Raji (cell line): ENCODE measurements around the gene ATP6V0A1.

Source experiments
- POLR2A ChIP-seq: IDR thresholded peaks from 2 replicates; pipeline ENCODE4 v1.6.1; 2011; ENCODE audit warnings: low read depth, low read length, control low read depth; ENCODE audit not compliant: insufficient read depth

The ATP6V0A1 gene

DNA sequence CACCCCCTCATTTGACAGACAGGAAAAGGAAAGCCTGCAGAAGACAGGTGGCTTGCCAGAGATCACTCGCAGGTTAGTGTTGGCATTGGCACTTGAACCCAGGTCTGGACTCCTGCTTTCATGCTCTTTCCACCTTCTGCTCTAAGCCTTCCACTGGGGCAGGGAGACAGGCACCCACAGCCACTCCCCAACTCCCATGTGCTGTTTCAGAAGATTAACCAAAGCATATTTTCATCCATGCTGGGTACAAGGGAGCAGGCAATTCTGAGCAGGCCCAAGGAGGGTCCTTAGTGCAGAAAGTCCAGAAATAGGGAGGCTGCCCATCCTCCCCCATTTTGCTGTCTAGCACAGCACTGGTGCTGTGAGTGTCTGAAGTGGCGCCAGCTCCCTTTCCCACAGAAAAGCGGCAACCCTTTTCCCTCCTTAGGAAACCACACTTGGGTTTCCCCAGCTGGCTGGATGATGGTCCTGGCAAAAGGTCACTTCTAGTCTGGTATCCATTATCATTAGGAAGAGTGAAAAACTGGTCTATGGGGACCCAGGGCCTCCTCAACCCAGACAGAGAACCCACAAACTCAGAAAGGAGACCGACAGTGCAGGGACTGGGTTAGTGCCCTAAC, 33.6 kb upstream of the ATP6V0A1 start:
- TF ChIP-seq POLR2A = no peak

DNA sequence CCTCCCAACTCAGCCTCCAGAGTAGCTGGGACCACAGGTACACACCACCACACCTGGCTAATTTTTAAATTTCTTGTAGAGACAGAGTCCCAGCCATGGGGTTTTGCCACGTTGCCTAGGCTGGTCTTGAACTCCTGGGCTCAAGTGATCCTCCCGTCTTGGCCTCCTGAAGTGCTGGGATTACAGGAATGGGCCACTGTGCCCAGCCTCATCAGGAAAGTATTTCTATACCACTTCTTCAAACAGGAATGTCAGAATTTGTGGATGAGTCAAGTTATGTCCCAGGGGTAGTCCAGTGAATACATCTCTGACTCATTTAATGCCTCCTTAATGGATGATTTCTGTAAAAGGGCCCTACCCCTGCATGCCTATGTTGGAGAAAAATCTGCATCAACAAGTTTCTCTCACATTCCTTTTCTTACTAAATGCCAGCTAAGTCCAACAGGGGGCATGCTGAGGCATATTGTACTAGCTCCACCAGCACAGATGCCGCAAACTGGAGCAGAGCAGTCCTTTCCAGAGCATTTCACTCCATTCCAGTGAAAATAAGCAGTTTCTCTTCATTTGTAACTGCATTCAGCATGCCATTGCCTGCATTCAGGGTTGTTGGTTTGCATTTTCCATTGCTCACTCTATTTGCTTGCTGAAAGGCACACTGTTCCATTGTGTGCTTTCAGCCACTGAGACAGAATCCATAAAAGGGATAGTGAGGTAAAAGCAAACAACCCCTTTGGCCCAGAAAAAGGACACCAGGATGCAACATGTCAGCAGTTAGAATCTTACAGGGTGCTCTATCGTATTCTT, 30.3 kb upstream of the ATP6V0A1 start:
- TF ChIP-seq POLR2A = no peak

- no peak for TF ChIP-seq POLR2A
Measured at GRCh38 chr17:42429726-42430447, 28.8 kb upstream of the ATP6V0A1 start.

GRCh38 chr17:42431758-42432161, 26.9 kb upstream of the ATP6V0A1 start:
- TF ChIP-seq POLR2A = no peak

DNA sequence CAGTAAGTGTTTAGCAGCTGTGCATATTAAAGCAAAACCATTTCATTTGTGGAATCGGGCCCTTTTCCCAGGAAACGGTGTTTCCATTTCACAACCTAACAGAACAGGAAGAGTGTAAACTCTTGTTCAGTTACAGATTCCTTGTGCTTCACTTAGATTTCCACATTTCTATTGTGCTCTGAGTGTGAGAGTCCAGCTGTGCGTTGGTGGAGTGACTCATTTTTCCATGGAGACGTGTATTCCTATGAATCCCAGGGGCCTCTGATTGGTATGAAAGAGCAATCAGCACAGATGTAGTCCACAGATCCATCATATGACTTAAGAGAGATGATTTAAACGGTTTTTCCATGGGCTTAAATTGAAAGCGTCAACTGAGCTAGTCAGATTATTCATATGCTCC, 22.3 kb upstream of the ATP6V0A1 start:
- TF ChIP-seq POLR2A = no peak

DNA sequence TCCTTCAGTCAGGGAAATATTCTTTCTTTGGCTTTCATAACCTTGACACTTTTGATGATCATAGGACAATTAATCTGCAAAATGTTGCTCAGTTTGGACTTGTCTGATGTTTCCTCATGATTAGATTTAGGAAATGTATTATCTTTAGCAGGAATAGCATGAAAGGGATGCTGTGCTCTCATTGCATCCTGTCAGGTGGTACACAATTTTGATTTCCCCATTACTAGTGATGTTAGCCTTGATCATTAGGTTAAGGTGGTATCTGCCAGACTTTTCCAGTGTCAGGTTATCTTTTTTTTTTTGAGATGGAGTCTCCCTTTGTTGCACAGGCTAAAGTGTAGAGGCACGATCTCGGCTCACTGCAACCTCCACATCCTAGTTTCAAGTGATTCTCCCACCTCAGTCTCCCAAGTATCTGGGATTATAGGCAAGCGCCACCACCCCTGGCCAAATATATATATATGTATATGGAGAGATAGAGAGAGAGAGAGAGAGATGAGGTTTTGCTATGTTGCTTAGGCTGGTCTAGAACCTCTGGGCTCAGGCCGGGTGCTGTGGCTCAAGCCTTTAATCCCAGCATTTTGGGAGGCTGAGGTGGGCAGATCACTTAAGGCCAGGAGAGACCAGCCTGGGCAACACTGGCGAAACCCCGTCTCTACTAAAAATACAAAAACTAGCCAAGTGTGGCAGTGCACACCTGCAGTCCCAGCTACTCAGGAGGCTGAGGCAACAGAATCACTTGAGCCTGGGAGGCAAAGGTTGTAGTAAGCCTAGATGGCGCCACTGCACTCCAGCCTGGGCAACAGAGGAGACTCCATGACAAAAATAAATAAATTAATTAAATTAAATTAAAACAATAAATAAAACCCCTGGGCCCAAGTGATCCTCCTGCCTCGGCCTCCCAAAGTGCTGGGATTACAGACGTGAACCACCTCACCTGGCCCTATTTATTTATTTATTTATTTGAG, 19.8 kb upstream of the ATP6V0A1 start:
- no peak for TF ChIP-seq POLR2A

GRCh38 chr17:42441371-42442195, 17.1 kb upstream of the ATP6V0A1 start:
- no peak for TF ChIP-seq POLR2A

GRCh38 chr17:42442196-42442565, 16.5 kb upstream of the ATP6V0A1 start:
- TF ChIP-seq POLR2A = no peak

GRCh38 chr17:42453439-42453838, 5.2 kb upstream of the ATP6V0A1 start:
- TF ChIP-seq POLR2A = no peak

GRCh38 chr17:42456223-42457106, 2.2 kb upstream of the ATP6V0A1 start:
- no peak for TF ChIP-seq POLR2A

- no peak for TF ChIP-seq POLR2A
Measured at GRCh38 chr17:42457107-42457792, 1.4 kb upstream of the ATP6V0A1 start.

DNA sequence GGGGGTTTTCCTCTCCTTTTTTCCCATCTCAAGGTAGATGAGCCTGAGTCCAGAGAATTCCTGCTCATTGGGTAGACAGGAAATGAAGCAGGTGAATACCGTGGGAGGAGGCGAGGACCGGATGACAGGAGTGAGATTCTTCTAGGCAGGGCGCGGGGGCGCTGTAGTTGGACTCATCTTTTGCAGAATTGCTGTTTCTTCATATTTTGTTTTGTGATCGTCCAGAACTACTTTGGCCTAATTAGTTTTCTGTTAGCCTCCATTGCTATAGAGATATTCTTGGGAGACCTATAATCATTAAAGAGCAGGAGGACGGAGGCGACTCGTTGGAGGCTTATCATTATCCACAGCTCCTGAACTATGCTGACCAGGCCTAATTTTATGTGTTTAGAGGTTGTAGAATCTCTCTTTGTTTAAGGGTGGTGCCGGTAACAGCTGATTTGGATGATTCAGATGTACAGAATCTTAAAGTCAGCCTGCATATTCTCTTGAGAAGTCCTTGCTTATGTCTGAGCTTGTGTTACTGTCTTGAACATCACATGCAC, 650 bp downstream of the ATP6V0A1 start:
- no peak for TF ChIP-seq POLR2A

DNA sequence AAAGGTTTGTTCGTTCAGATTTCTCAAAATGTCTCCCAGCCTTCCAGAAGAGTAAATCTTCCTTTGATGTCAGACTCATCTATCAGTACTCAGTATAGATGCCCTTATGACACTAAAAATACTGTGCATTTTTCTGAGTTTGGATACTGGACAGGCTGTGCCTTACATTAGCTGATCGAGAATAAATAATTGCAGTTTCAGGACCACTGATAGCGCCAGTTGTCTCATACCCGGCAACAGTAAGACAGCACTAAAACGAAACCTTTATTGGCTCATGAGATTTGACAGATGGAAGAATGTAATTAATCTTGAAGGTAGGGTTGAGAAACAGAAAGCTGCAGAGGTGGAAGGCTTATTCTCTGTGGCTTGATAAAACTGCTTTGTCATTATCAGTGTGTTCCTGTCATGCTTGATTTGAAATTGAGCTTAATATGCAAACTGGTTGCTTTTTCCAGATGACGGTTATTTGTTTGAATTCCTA, 1.2 kb downstream of the ATP6V0A1 start:
- no peak for TF ChIP-seq POLR2A

- no peak for TF ChIP-seq POLR2A
Measured at GRCh38 chr17:42460371-42460770, 1.7 kb downstream of the ATP6V0A1 start.
